Cardiac fibroblast (primary cell): ENCODE measurements around the gene DRGX.

Experiments used
- DNase-seq, 2 donors: peaks; one replicate each; pipeline versions ENCODE4 v3.0.0 to v3.0.0-alpha.2; 2010; ENCODE audit warnings: low read depth in 2 of 2
- H3K4me3 ChIP-seq, 2 donors: replicated peaks in 1 of 2; 1 replicate in 1 of 2; 2 replicates in 1 of 2; pipeline ENCODE4 v1.5.1; 2011; ENCODE audit warnings: low read depth in 2 of 2, low read length in 2 of 2, mild to moderate bottlenecking in 2 of 2, moderate library complexity in 1 of 2
- TF ChIP-seq, protein P1 (sequence below): IDR thresholded peaks from one replicate; pipeline ENCODE4 v1.5.1; 2011; ENCODE audit warnings: low read depth, mild to moderate bottlenecking, low read length, inconsistent platforms

DRGX gene

DNA sequence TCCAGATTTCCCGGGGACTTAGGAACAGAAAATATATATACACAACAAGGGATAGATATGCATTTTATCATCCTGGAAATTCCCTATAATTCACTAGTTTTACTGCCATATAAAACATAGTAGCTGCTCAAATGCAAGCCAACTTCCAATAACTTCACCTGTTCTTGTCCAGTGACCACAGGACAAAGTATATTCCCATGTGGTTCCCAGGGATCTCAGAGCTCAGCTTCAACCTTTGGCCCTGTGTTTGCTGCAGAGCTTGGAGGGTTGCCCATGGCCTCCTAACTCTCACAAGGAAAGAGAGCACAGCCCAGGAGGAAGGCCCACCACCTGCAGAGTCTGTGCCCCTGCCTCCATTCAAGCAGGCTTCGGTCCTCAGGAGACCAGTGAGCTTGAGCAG, 4.5 kb upstream of the DRGX start:
- no peak overlapping the region for H3K4me3 ChIP-seq
- DNase-seq: no peak
- TF ChIP-seq, protein P1, sequence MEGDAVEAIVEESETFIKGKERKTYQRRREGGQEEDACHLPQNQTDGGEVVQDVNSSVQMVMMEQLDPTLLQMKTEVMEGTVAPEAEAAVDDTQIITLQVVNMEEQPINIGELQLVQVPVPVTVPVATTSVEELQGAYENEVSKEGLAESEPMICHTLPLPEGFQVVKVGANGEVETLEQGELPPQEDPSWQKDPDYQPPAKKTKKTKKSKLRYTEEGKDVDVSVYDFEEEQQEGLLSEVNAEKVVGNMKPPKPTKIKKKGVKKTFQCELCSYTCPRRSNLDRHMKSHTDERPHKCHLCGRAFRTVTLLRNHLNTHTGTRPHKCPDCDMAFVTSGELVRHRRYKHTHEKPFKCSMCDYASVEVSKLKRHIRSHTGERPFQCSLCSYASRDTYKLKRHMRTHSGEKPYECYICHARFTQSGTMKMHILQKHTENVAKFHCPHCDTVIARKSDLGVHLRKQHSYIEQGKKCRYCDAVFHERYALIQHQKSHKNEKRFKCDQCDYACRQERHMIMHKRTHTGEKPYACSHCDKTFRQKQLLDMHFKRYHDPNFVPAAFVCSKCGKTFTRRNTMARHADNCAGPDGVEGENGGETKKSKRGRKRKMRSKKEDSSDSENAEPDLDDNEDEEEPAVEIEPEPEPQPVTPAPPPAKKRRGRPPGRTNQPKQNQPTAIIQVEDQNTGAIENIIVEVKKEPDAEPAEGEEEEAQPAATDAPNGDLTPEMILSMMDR: no peak

DNA sequence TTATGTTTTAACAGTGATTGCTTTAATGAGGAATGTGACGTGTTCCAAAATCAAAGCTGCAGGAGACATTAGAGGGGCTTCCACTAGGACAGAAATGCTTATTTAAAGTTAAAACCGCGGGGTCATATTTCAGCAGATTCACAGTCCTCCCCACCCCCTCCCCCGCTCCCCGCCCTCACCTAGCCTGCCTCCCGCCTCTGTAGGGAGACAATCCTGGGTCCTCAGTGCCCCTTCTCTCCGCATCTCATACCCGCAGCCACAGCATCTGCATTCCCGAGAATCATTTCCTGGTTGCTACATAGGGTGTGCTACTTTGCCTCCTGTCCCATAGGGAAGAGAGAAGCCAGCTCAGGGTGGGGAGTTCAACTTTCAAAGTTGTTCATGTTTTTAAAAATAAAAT, 3.1 kb upstream of the DRGX start:
- no peak overlapping the region for H3K4me3 ChIP-seq
- TF ChIP-seq, protein P1: no peak

DNA sequence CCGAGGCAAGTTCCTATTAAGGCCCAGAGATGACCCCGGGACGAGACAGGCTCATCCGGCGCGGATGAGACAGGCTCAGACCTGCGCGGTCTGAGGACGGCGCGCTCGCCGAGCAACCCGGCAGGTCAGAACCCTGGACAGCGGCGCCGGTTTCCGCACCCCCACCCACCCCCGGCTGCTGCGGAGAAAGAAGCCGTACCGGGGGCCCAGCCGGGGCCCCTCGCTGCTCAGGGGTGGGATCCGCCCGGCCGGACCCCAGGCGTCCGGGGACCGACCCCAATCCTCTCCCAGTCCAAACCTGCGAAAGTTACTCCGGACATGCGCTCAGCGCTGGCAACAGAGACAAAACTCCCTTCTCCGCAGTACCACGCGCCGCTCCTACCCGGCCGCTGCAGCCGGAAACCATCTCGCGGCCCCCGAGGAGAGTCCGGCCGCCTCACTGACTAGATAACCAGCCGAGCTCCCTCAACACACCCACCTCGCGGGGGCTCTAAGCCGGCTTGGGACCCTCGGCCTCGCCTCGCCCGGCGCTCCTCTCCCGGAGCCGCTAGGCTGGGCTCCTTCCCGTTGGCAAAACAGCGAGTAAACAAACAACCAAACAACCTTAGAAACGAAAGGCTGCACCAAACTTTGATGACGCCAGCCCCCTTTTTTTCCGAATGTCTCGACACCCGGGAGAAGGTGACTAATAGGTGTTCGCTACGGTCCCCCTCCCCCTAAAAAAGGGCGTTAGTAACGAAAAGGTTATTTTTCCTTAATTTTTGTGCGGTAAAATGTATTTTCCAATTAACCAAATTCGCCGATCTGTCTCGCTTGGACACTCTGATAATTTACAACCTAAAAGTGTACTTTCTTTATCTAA, 2.3 kb upstream of the DRGX start:
- TF ChIP-seq, protein P1: no peak
- H3K4me3 ChIP-seq: peak overlapping the region; percentile 37
- peak; percentile 44 to 46 for DNase-seq

More for the DNA sequence above, 3.1 kb upstream of the DRGX start:
- DNase-seq: no peak

DNA sequence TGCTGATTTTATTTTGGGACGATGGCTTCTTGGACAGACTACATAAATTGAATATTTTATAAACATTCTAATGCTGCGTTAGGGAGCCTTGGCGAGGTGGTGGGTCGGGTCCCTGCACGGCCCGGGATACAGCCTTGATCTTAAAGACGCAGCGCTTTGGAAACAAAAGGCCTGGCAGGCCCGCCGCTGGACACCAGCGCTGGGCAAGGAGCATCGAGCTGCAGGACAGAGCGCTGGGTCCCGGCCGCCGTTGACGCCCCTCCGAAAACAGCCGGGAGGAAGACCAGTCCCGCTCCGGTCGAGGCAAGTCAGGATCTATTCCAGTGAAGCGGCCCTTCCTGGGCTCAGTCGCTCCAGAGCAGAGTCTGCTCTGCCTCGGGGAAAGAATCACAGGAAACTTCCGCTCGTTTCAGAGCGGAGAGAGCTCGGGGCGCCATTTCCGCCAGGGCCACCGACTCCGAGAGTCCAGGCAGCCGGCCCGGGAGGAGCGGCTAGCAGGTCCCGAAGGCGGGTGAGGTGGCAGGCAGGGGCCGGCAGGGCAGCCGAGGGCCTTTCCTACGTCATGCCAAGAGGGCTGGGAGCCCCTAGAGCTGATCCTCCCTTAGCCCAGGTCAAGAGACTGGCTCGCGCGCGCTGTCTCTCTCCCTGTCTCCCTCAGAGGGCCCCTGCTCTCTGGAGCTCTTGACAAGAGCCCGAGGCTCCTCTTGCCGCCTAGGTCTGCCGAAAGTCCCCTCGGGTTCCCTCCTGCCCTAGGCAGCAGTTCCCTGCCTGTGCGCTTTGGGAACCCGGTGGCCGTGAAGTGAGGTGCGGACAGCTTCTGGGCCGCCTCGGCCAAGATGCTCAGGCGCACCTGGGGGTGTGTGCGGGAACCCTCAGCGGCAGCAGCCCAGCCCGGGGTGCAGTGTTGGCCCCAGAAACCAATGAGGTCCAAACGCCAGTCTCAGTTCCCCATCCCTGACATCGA, 1.4 kb upstream of the DRGX start:
- peak in 1 of 2 donors; percentile 2 for DNase-seq
- H3K4me3 ChIP-seq: no peak overlapping the region
- TF ChIP-seq, protein P1: no peak

DNA sequence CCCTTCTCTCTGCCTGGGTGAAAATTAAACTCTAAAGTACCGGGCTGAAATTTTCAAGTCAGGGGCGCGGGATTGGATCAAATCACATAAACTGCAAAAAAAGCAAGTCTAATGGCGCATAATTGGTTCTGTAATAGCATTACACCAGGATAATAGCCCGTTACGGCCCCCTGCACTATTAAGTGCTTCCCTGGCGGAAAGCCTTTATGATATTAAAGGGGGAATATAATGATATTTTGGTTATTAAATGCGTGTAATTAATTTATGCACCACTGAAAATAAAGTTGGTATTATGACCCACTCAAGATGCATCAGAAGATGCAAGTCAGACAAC, 744 bp upstream of the DRGX start:
- no peak overlapping the region for H3K4me3 ChIP-seq
- no peak for DNase-seq
- TF ChIP-seq, protein P1: no peak

DNA sequence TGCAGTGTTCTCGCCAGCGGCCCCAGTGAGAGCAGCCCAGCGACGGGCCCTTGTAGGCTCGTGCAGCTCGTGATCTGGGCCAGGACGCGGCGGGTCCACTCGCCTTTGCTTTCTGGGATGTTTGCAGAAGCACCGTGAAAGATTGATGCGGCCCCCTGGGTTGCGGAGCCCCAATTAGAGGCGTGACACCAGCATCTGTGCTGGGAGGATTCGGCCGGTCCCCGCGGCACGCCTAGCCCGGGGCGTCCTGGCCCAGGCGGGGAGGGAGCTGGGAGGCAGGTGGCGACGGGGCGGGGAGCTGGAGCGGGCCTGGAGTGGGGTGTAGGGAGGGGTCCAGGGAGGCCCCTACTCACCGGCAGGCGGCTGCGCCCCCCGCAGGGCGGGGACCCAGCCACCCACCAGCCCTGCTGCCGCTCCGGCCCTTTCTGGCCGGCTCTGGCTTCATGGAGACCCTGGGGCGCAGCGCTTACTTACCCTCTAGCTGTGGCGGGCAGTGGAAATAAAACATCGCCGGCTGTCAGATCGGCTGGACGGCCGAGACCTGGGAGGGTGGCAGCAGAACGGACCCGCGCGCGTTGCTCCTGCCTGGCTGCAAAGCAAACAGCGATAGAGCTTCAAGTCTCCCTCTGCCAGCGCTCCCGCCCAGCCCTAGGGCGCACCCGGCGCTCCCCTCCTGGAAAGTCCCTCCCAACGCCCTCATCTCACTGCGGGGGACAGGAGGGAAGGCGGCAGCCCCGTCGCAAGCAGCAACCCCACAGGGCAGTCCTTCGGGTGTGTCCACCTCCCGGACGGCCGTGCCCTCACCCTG, 752 bp downstream of the DRGX start:
- no peak overlapping the region for H3K4me3 ChIP-seq
- TF ChIP-seq, protein P1: no peak
- DNase-seq: no peak
